Suppressor macrophage treated with lipopolysaccharide for 4 hours (primary cell): ENCODE results near the gene ATG4C.

Experiments
- DNase-seq: peaks from one replicate; pipeline ENCODE4 v3.0.0-alpha.2; 2020

Gene ATG4C

GRCh38 chr1:62844030-62844429 lies 60.1 kb downstream of the ATG4C start:
- no peak for DNase-seq

GRCh38 chr1:62849031-62849430 lies 65.1 kb downstream of the ATG4C start:
- no peak for DNase-seq

- no peak for DNase-seq
These were observed 68.3 kb downstream of the ATG4C start for GRCh38 chr1:62852253-62852652.

GRCh38 chr1:62856960-62857359 lies 73.0 kb downstream of the ATG4C start:
- DNase-seq = no peak

GRCh38 chr1:62869217-62869754 lies 85.4 kb downstream of the ATG4C start:
- DNase-seq = no peak

- DNase-seq = no peak
These were observed 86.2 kb downstream of the ATG4C start for GRCh38 chr1:62870148-62870547.

GRCh38 chr1:62875676-62876075 lies 91.7 kb downstream of the ATG4C start:
- no peak for DNase-seq

GRCh38 chr1:62876535-62876934 lies 92.6 kb downstream of the ATG4C start:
- no peak for DNase-seq

- no peak for DNase-seq
These were observed 93.6 kb downstream of the ATG4C start for GRCh38 chr1:62877579-62877978.

GRCh38 chr1:62879962-62880361 lies 96.0 kb downstream of the ATG4C start:
- no peak for DNase-seq

GRCh38 chr1:62882201-62883104 lies 98.5 kb downstream of the ATG4C start:
- no peak for DNase-seq

- DNase-seq = no peak
These were observed 100.3 kb downstream of the ATG4C start for GRCh38 chr1:62884156-62884740.

GRCh38 chr1:62887799-62888507 lies 104.0 kb downstream of the ATG4C start:
- DNase-seq = no peak

GRCh38 chr1:62891956-62892562 lies 108.1 kb downstream of the ATG4C start:
- no peak for DNase-seq

- no peak for DNase-seq
These were observed 113.9 kb downstream of the ATG4C start for GRCh38 chr1:62897788-62898187.

- no peak for DNase-seq
These were observed 116.6 kb downstream of the ATG4C start for GRCh38 chr1:62900566-62900965.

GRCh38 chr1:62901650-62902049 lies 117.7 kb downstream of the ATG4C start:
- DNase-seq = no peak

GRCh38 chr1:62903522-62903921 lies 119.6 kb downstream of the ATG4C start:
- DNase-seq = no peak

- no peak for DNase-seq
These were observed 120.3 kb downstream of the ATG4C start for GRCh38 chr1:62903982-62904855.

- DNase-seq = no peak
These were observed 120.9 kb downstream of the ATG4C start for GRCh38 chr1:62904856-62905225.

GRCh38 chr1:62905309-62905708 lies 121.4 kb downstream of the ATG4C start:
- no peak for DNase-seq

- no peak for DNase-seq
These were observed 121.9 kb downstream of the ATG4C start for GRCh38 chr1:62905872-62906271.
